Activated CD8-positive, alpha-beta memory T cell treated with anti-CD3 and anti-CD28 coated beads, Interleukin-2, amount 50 U/mL, for 4 hours (primary cell): ENCODE data around the gene ARRB2.

Source experiments
- DNase-seq: peaks from one replicate; pipeline ENCODE4 v3.0.0-alpha.2; 2020

ARRB2 gene

GRCh38 chr17:4768298-4768697 is 57.9 kb downstream of the ARRB2 start:
- DNase-seq, result no peak

- DNase-seq, result no peak
These were observed 59.2 kb downstream of the ARRB2 start for GRCh38 chr17:4769628-4770027.
